GM18870 (cell line): ENCODE data around the gene MTHFSD.

Experiments
- ATAC-seq: cut with Tn5 transposase; IDR thresholded peaks from one replicate; pipeline ENCODE4 v1.9.1; 2021; ENCODE audit warnings: moderate library complexity; ENCODE audit not compliant: unreplicated experiment

MTHFSD gene

GRCh38 chr16:86571530-86571915 lies 16.5 kb upstream of the MTHFSD start:
- no peak for ATAC-seq

GRCh38 chr16:86570558-86571529 lies 15.8 kb upstream of the MTHFSD start:
- no peak for ATAC-seq

- no peak for ATAC-seq
Observed at GRCh38 chr16:86569701-86570447, 14.8 kb upstream of the MTHFSD start.

- no peak for ATAC-seq
Observed at GRCh38 chr16:86568677-86569623, 13.9 kb upstream of the MTHFSD start.

- ATAC-seq = no peak
Observed at GRCh38 chr16:86567701-86568581, 12.9 kb upstream of the MTHFSD start.

- ATAC-seq = no peak
Observed at GRCh38 chr16:86566966-86567700, 12.1 kb upstream of the MTHFSD start.

GRCh38 chr16:86566601-86566965 lies 11.5 kb upstream of the MTHFSD start, which contains the start of gene FOXC2:
Gene FOXC2 (plus strand): TSS chr16:86566829. CDS start chr16:86567336, 507 bp downstream.
- ATAC-seq = no peak

GRCh38 chr16:86565644-86566511 lies 10.8 kb upstream of the MTHFSD start:
- ATAC-seq = no peak

GRCh38 chr16:86565181-86565631 lies 10.2 kb upstream of the MTHFSD start:
- ATAC-seq = no peak

GRCh38 chr16:86563469-86564345 lies 8.7 kb upstream of the MTHFSD start:
- ATAC-seq = no peak

GRCh38 chr16:86562356-86562755 lies 7.3 kb upstream of the MTHFSD start:
- no peak for ATAC-seq

- ATAC-seq = no peak
Observed at GRCh38 chr16:86559802-86560305, 4.8 kb upstream of the MTHFSD start.

GRCh38 chr16:86558355-86559193 lies 3.5 kb upstream of the MTHFSD start:
- ATAC-seq = no peak

GRCh38 chr16:86557587-86557986 lies 2.6 kb upstream of the MTHFSD start:
- ATAC-seq = no peak

- no peak for ATAC-seq
Observed at GRCh38 chr16:86556576-86556975, 1.5 kb upstream of the MTHFSD start.

- no peak for ATAC-seq
Observed at GRCh38 chr16:86555704-86556075, 655 bp upstream of the MTHFSD start.
